ENCODE measurements around the gene GRIK2. TPM values are rescaled to one million over a fixed set of nuclear protein-coding genes. Genes with fewer than 3 reads are reported as not detected.
"Not testable (repeated sequence)": the region's sequence is repeated elsewhere in the genome, so short reads cannot be mapped to it uniquely, and the experiment has no call there.

The GRIK2 gene
- 1 to 10 TPM in 1 of 2 donors, under 1 TPM in 1; 1.00 to 4.5 TPM for total RNA-seq
- polyA plus RNA-seq (2013, experiment 1 of 2) = 2.2 TPM
- polyA plus RNA-seq (2013, experiment 2 of 2) = 2.1 TPM
- long read RNA-seq, experiment 1, partial matches to known transcripts = 0 of 1 reads
- long read RNA-seq, experiment 1, other reads (novel, unspliced or antisense) = 1 of 1 reads
- long read RNA-seq, experiment 2 = 0 reads
- long read RNA-seq, experiment 3, partial matches to known transcripts = 3 of 5 reads
- long read RNA-seq, experiment 3, other reads (novel, unspliced or antisense) = 2 of 5 reads
- long read RNA-seq, experiment 4 = 0 reads

- H3K36me3 Mint-ChIP-seq (ENCODE audit: low read depth) = no peaks in the 10 kb centered on the region
- peak within 1 kb of the TSS; percentile 76 for H3K4me3 ChIP-seq (ENCODE audit: low read length)
- H3K9me3 ChIP-seq (ENCODE audit: control insufficient read depth, low read length) = no peaks in the 10 kb centered on the region
- WGBS, 2 experiments (ENCODE audit: insufficient coverage in 1 of 2, insufficient read length in 1 of 2) = 0 to 1% methylated on average over 7 to 45 of the region's 45 CpGs
- no peaks in the 10 kb centered on the region for H3K9me3 Mint-ChIP-seq
- TF ChIP-seq, protein P1, sequence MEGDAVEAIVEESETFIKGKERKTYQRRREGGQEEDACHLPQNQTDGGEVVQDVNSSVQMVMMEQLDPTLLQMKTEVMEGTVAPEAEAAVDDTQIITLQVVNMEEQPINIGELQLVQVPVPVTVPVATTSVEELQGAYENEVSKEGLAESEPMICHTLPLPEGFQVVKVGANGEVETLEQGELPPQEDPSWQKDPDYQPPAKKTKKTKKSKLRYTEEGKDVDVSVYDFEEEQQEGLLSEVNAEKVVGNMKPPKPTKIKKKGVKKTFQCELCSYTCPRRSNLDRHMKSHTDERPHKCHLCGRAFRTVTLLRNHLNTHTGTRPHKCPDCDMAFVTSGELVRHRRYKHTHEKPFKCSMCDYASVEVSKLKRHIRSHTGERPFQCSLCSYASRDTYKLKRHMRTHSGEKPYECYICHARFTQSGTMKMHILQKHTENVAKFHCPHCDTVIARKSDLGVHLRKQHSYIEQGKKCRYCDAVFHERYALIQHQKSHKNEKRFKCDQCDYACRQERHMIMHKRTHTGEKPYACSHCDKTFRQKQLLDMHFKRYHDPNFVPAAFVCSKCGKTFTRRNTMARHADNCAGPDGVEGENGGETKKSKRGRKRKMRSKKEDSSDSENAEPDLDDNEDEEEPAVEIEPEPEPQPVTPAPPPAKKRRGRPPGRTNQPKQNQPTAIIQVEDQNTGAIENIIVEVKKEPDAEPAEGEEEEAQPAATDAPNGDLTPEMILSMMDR (conservative IDR thresholded peaks at IDR 0.05) = peak; percentile 63
- peak within 1 kb of the TSS; percentile 71 for H3K4me3 Mint-ChIP-seq
- no peak within 1 kb of the TSS for H3K9ac ChIP-seq (ENCODE audit: extremely low read depth, low read length, poor library complexity, severe bottlenecking)
- H3K27ac ChIP-seq (ENCODE audit: low read depth, low read length) = no peak within 1 kb of the TSS
- no peak within 1 kb of the TSS for H3K27ac Mint-ChIP-seq
- no peaks in the 10 kb centered on the region for H3K36me3 ChIP-seq (ENCODE audit: control insufficient read depth, insufficient read depth, low read length)
- H3K4me1 Mint-ChIP-seq = peaks cover 20% of the 10 kb centered on the region
- peaks cover 72% of the 10 kb centered on the region for H3K27me3 ChIP-seq (ENCODE audit: control insufficient read depth, insufficient read depth, low read length, poor library complexity, severe bottlenecking)
- peaks cover 64% of the 10 kb centered on the region for H3K27me3 Mint-ChIP-seq (ENCODE audit: insufficient read depth)
- no peaks in the 10 kb centered on the region for H3K4me1 ChIP-seq (ENCODE audit: control insufficient read depth, insufficient read depth, low read length)
- peak; percentile 89 for DNase-seq
These were observed at the start of gene GRIK2 for GRCh38 chr6:101393251-101393828. GRIK2 (plus strand) TSS chr6:101393708.

DNA sequence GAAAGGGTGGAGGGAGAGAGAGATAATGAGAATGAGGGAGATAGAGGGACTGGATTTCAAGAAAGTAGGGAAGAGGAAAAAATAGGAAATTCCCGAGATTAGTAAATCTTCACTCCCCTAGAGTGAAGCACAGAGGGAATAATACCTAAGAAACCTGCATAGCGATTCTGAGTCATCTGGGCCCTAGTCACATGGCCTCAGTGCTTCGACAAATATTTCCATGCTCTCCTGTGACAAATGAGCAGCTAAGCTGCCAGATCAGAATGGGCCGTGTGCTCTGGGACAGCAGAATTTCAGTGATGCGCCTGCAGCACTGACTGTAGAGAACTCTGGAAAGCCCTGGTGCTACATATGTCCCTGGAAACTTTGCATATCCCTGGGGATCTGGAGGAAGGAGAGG, 48.6 kb upstream of the GRIK2 start:
- 71 to 85% methylated on average over 4 to 5 of the region's 5 CpGs for WGBS, 2 experiments (ENCODE audit: insufficient coverage in 1 of 2, insufficient read length in 1 of 2)
- Histone ChIP-seq H3K27me3 (ENCODE audit: control insufficient read depth, insufficient read depth, low read length, poor library complexity, severe bottlenecking) (no peaks in the 10 kb centered on the region), H3K9me3 (ENCODE audit: control insufficient read depth, low read length) (no peaks in the 10 kb centered on the region), H3K4me3 (ENCODE audit: low read length) (no peak overlapping the region), H3K9ac (ENCODE audit: extremely low read depth, low read length, poor library complexity, severe bottlenecking) (no peak overlapping the region), H3K36me3 (ENCODE audit: control insufficient read depth, insufficient read depth, low read length) (no peaks in the 10 kb centered on the region), H3K4me1 (ENCODE audit: control insufficient read depth, insufficient read depth, low read length) (peaks cover 12% of the 10 kb centered on the region), H3K27ac (ENCODE audit: low read depth, low read length) (no peak overlapping the region)
- Mint-ChIP-seq H3K36me3 (ENCODE audit: low read depth) (no peaks in the 10 kb centered on the region), H3K9me3 (no peaks in the 10 kb centered on the region), H3K27me3 (ENCODE audit: insufficient read depth) (no peaks in the 10 kb centered on the region), H3K27ac (no peak overlapping the region), H3K4me1 (peaks cover 15% of the 10 kb centered on the region), H3K4me3 (no peak overlapping the region)
- TF ChIP-seq, protein P1 (conservative IDR thresholded peaks at IDR 0.05) = no peak
- DNase-seq = peak; percentile 60

DNA sequence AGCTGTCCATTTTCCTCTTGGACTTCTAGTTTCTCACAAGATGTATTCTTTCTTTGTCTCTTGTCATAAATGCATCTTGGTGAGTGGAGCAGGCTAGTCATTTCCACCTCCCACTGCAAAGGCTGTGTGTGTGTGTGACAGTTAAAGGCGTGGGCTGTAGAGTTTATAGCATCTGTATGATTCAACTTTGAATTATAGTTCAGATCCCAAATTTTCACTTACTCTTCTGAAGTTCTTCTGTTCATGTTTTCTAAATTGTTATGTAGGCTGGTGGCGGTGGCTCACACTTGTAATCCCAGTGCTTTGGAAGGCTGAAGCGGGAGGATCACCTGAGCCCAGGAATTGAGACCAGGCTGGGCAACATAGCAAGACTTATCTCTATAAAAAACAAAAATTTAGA, 44.7 kb upstream of the GRIK2 start:
- Histone ChIP-seq H3K4me3 (ENCODE audit: low read length) (no peak overlapping the region), H3K9ac (ENCODE audit: extremely low read depth, low read length, poor library complexity, severe bottlenecking) (no peak overlapping the region), H3K4me1 (ENCODE audit: control insufficient read depth, insufficient read depth, low read length) (peaks cover 8% of the 10 kb centered on the region), H3K27ac (ENCODE audit: low read depth, low read length) (no peak overlapping the region), H3K36me3 (ENCODE audit: control insufficient read depth, insufficient read depth, low read length) (no peaks in the 10 kb centered on the region), H3K27me3 (ENCODE audit: control insufficient read depth, insufficient read depth, low read length, poor library complexity, severe bottlenecking) (no peaks in the 10 kb centered on the region), H3K9me3 (ENCODE audit: control insufficient read depth, low read length) (no peaks in the 10 kb centered on the region)
- Mint-ChIP-seq H3K27ac (no peak overlapping the region), H3K4me3 (no peak overlapping the region), H3K9me3 (no peaks in the 10 kb centered on the region), H3K36me3 (ENCODE audit: low read depth) (no peaks in the 10 kb centered on the region), H3K27me3 (ENCODE audit: insufficient read depth) (no peaks in the 10 kb centered on the region), H3K4me1 (peaks cover 13% of the 10 kb centered on the region)
- WGBS, 2 experiments (ENCODE audit: insufficient coverage in 1 of 2, insufficient read length in 1 of 2) = 86 to 100% methylated on average over 1 to 3 of the region's 3 CpGs
- DNase-seq = no peak
- TF ChIP-seq, protein P1 (conservative IDR thresholded peaks at IDR 0.05) = no peak

GRCh38 chr6:101350631-101351030, 42.9 kb upstream of the GRIK2 start:
- H3K4me1 ChIP-seq (ENCODE audit: control insufficient read depth, insufficient read depth, low read length); H3K36me3 ChIP-seq (ENCODE audit: control insufficient read depth, insufficient read depth, low read length); H3K27me3 Mint-ChIP-seq (ENCODE audit: insufficient read depth); H3K4me3 Mint-ChIP-seq; H3K9ac ChIP-seq (ENCODE audit: extremely low read depth, low read length, poor library complexity, severe bottlenecking); H3K36me3 Mint-ChIP-seq (ENCODE audit: low read depth); H3K27ac Mint-ChIP-seq; DNase-seq; H3K9me3 Mint-ChIP-seq; H3K4me3 ChIP-seq (ENCODE audit: low read length); H3K27ac ChIP-seq (ENCODE audit: low read depth, low read length); H3K27me3 ChIP-seq (ENCODE audit: control insufficient read depth, insufficient read depth, low read length, poor library complexity, severe bottlenecking); H3K4me1 Mint-ChIP-seq; H3K9me3 ChIP-seq (ENCODE audit: control insufficient read depth, low read length): not testable (repeated sequence)
- WGBS, 2 experiments (ENCODE audit: insufficient coverage in 1 of 2, insufficient read length in 1 of 2) = 93% methylated on average over 6 of the region's 6 CpGs; no CpG with 5 or more reads in 1 of the 2 experiments

Data from endodermal cell (in vitro differentiated cells).